Measurements from ENCODE around the gene SMIM44. TPM values are rescaled to one million over a fixed set of nuclear protein-coding genes. Genes with fewer than 3 reads are reported as not detected.

The SMIM44 gene
- total RNA-seq, 1 donor from 2014 or later, result not detected

GRCh38 chr19:3434630-3435553 is 48.3 kb downstream of the SMIM44 start:
- Histone ChIP-seq H3K36me3 (peaks cover 42% of the 10 kb centered on the region), H3K4me3 (peak overlapping the region; percentile 55), H3K27ac (peak overlapping the region; percentile 84), H3K4me1 (peaks cover 21% of the 10 kb centered on the region), H3K27me3 (no peaks in the 10 kb centered on the region), H3K9me3 (no peaks in the 10 kb centered on the region)
- no peak for TF ChIP-seq CTCF (IDR thresholded peaks at IDR 0.05)
- ATAC-seq (peak; percentile 99), DNase-seq (peak; percentile 98)
- intact Hi-C loops (cut with DNase I), result loop anchor here (5.0 to 10.0 kb wide), 2 partner anchors 70 to 108 kb away; partner anchors contain the start of gene NFIC

GRCh38 chr19:3433805-3434540 is 49.3 kb downstream of the SMIM44 start:
- Histone ChIP-seq H3K27me3 (no peaks in the 10 kb centered on the region), H3K4me3 (peak overlapping the region; percentile 55), H3K36me3 (peaks cover 41% of the 10 kb centered on the region), H3K4me1 (peaks cover 28% of the 10 kb centered on the region), H3K9me3 (no peaks in the 10 kb centered on the region), H3K27ac (peak overlapping the region; percentile 84)
- DNase-seq (no peak), ATAC-seq (no peak)
- TF ChIP-seq CTCF (IDR thresholded peaks at IDR 0.05), result no peak
- intact Hi-C loops (cut with DNase I), result loop anchor here (5.0 to 10.0 kb wide), 2 partner anchors 69 to 107 kb away; partner anchors contain the start of gene NFIC

- DNase-seq (no peak), ATAC-seq (no peak)
- H3K4me1 ChIP-seq, result peaks cover 30% of the 10 kb centered on the region
- no peaks in the 10 kb centered on the region for H3K9me3 ChIP-seq
- no peak overlapping the region for H3K4me3 ChIP-seq
- intact Hi-C loops (cut with DNase I), result loop anchor here (5.0 to 10.0 kb wide), 2 partner anchors 69 to 106 kb away; partner anchors contain the start of gene NFIC
- H3K36me3 ChIP-seq, result peaks cover 37% of the 10 kb centered on the region
- H3K27me3 ChIP-seq, result no peaks in the 10 kb centered on the region
- no peak for TF ChIP-seq CTCF (IDR thresholded peaks at IDR 0.05)
- peak overlapping the region; percentile 84 for H3K27ac ChIP-seq
Observed at GRCh38 chr19:3433313-3433712, 49.9 kb downstream of the SMIM44 start.

Other genes with a start within 250 kb of the SMIM44 start
- 150 TPM for gene NFIC, start 116.9 kb downstream of the SMIM44 start, total RNA-seq
- not detected for gene SMIM24, start 2.9 kb downstream of the SMIM44 start, total RNA-seq
- gene DOHH, start 17.2 kb upstream of the SMIM44 start, total RNA-seq, result 12.2 TPM
- gene FZR1, start 22.9 kb upstream of the SMIM44 start, total RNA-seq, result 30.8 TPM
- 3.2 TPM for gene TEKTIP1, start 55.7 kb upstream of the SMIM44 start, total RNA-seq
- gene MFSD12, start 74.1 kb upstream of the SMIM44 start, total RNA-seq, result 95.9 TPM
- 60.0 TPM for gene HMG20B, start 89.5 kb upstream of the SMIM44 start, total RNA-seq
- 6.5 TPM for gene GIPC3, start 102.0 kb upstream of the SMIM44 start, total RNA-seq
- 4.7 TPM for gene TBXA2R, start 123.4 kb upstream of the SMIM44 start, total RNA-seq
- 24.3 TPM for gene CACTIN, start 143.3 kb upstream of the SMIM44 start, total RNA-seq
- 42.1 TPM for gene PIP5K1C, start 217.0 kb upstream of the SMIM44 start, total RNA-seq
- 23.0 TPM for gene TJP3, start 224.9 kb upstream of the SMIM44 start, total RNA-seq